ENCODE results near the gene IPO5. TPM values are rescaled to one million over a fixed set of nuclear protein-coding genes. Genes with fewer than 3 reads are reported as not detected.

Gene IPO5
- polyA plus RNA-seq, 3 donors: 17.5 to 21.6 (median 20.7) TPM

DNA sequence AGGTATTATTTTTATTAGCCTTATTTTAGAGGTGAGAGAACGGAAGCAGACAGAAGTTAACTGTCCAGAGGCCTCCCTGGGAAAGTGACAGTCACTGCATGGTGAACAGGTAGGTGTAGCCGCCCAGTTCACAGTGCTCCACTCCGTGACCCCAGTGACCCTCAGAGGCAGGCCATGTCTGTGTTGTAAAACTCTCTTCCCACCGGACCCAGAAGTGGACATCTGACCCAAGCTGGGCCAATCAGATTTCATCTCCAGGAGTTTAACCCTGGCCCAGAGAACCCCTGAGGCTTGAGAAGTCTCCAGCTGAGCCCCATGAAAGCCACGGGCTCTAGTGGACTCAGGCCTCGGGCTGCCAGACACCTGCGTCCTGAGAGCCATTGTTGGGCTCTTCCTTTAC is 105.8 kb downstream of the IPO5 start:
- Histone ChIP-seq H4K20me1 (ENCODE audit: insufficient read depth, low read length) (no peaks in the 10 kb centered on the region), H3K4me1 (ENCODE audit: control insufficient read depth in 1 of 2, insufficient read depth in 2 of 2, low read length in 2 of 2) (no peaks in the 10 kb centered on the region), H3K79me2 (ENCODE audit: insufficient read depth, low read length) (no peaks in the 10 kb centered on the region), H3K4me3 (replicated peaks in 1 of 3; ENCODE audit: low read depth in 2 of 3, low read length in 3 of 3) (no peak overlapping the region), H3K36me3 (replicated peaks in 1 of 2; ENCODE audit: control insufficient read depth in 1 of 2, insufficient read depth in 2 of 2, low read length in 2 of 2) (no peaks in the 10 kb centered on the region), H3K27ac (ENCODE audit: low read depth in 1 of 2, low read length in 2 of 2) (no peak overlapping the region), H3K4me2 (replicated peaks; ENCODE audit: extremely low read depth, low read length, poor library complexity, severe bottlenecking) (no peak overlapping the region), H3K27me3 (ENCODE audit: control insufficient read depth in 2 of 2, insufficient read depth in 2 of 2, low read length in 2 of 2) (no peaks in the 10 kb centered on the region), H3K9me3 (replicated peaks in 1 of 2; ENCODE audit: control insufficient read depth in 1 of 2, insufficient read depth in 1 of 2, low read length in 2 of 2) (no peaks in the 10 kb centered on the region), H2AFZ (ENCODE audit: insufficient read depth, low read depth, low read length, poor library complexity, severe bottlenecking) (no peak overlapping the region), H3K9ac (ENCODE audit: insufficient read depth, low read length, poor library complexity, severe bottlenecking) (no peak overlapping the region)
- Mint-ChIP-seq H3K4me1 (no peaks in the 10 kb centered on the region), H3K9me3 (peaks cover 0 to 3% (median 2%) of the 10 kb centered on the region in 7 donors), H3K36me3 (no peaks in the 10 kb centered on the region), H3K27ac (no peak overlapping the region), H3K4me3 (no peak overlapping the region), H3K27me3 (ENCODE audit: low read depth in 3 of 3) (peaks cover 0 to 5% (median 3%) of the 10 kb centered on the region in 3 donors)
- no peak for DNase-seq
- TF ChIP-seq, protein P1, sequence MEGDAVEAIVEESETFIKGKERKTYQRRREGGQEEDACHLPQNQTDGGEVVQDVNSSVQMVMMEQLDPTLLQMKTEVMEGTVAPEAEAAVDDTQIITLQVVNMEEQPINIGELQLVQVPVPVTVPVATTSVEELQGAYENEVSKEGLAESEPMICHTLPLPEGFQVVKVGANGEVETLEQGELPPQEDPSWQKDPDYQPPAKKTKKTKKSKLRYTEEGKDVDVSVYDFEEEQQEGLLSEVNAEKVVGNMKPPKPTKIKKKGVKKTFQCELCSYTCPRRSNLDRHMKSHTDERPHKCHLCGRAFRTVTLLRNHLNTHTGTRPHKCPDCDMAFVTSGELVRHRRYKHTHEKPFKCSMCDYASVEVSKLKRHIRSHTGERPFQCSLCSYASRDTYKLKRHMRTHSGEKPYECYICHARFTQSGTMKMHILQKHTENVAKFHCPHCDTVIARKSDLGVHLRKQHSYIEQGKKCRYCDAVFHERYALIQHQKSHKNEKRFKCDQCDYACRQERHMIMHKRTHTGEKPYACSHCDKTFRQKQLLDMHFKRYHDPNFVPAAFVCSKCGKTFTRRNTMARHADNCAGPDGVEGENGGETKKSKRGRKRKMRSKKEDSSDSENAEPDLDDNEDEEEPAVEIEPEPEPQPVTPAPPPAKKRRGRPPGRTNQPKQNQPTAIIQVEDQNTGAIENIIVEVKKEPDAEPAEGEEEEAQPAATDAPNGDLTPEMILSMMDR (IDR thresholded peaks at IDR 0.05): no peak
- intact Hi-C loops (cut with micrococcal nuclease): no loop called here
- WGBS (ENCODE audit: insufficient coverage): 94% methylated on average over 7 of the region's 7 CpGs

DNA sequence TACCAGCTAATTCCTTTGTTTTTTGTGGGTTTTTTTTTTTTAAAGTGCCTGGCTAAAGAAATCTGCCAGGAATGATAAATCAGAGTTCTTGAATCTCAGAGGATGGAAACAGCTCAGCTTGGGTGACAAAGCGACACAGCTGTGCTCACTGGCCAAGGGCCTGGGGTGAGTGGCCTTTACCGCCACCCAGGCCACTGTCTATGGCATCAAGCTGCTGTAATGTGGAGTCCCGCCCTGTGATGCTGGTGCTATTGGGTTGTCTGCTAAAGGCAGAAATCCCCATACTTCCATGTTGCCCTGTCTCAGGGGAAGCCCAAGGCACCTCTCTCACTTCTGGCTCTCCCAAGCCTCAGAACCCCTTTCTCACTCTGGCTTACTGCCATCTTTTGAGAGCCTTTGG is 106.8 kb downstream of the IPO5 start:
- TF ChIP-seq, protein P1 (IDR thresholded peaks at IDR 0.05): no peak
- 100% methylated on average over 2 of the region's 3 CpGs for WGBS (ENCODE audit: insufficient coverage)
- H3K9me3 ChIP-seq (replicated peaks in 1 of 2; ENCODE audit: control insufficient read depth in 1 of 2, insufficient read depth in 1 of 2, low read length in 2 of 2): no peaks in the 10 kb centered on the region
- H2AFZ ChIP-seq (ENCODE audit: insufficient read depth, low read depth, low read length, poor library complexity, severe bottlenecking): no peak overlapping the region
- H3K4me3 ChIP-seq (replicated peaks in 1 of 3; ENCODE audit: low read depth in 2 of 3, low read length in 3 of 3): no peak overlapping the region
- no peaks in the 10 kb centered on the region for H3K36me3 Mint-ChIP-seq
- H3K36me3 ChIP-seq (replicated peaks in 1 of 2; ENCODE audit: control insufficient read depth in 1 of 2, insufficient read depth in 2 of 2, low read length in 2 of 2): no peaks in the 10 kb centered on the region
- H3K4me1 ChIP-seq (ENCODE audit: control insufficient read depth in 1 of 2, insufficient read depth in 2 of 2, low read length in 2 of 2): no peaks in the 10 kb centered on the region
- H3K79me2 ChIP-seq (ENCODE audit: insufficient read depth, low read length): no peaks in the 10 kb centered on the region
- no peaks in the 10 kb centered on the region for H3K27me3 ChIP-seq (ENCODE audit: control insufficient read depth in 2 of 2, insufficient read depth in 2 of 2, low read length in 2 of 2)
- H3K27ac Mint-ChIP-seq: no peak overlapping the region
- peaks cover 0 to 5% (median 3%) of the 10 kb centered on the region in 3 donors for H3K27me3 Mint-ChIP-seq (ENCODE audit: low read depth in 3 of 3)
- no peaks in the 10 kb centered on the region for H3K4me1 Mint-ChIP-seq
- intact Hi-C loops (cut with micrococcal nuclease): no loop called here
- H3K9me3 Mint-ChIP-seq: peaks cover 0 to 2% (median 0%) of the 10 kb centered on the region in 7 donors
- no peak overlapping the region for H3K27ac ChIP-seq (ENCODE audit: low read depth in 1 of 2, low read length in 2 of 2)
- no peak overlapping the region for H3K9ac ChIP-seq (ENCODE audit: insufficient read depth, low read length, poor library complexity, severe bottlenecking)
- no peak for DNase-seq
- H4K20me1 ChIP-seq (ENCODE audit: insufficient read depth, low read length): no peaks in the 10 kb centered on the region
- no peak overlapping the region for H3K4me2 ChIP-seq (replicated peaks; ENCODE audit: extremely low read depth, low read length, poor library complexity, severe bottlenecking)
- H3K4me3 Mint-ChIP-seq: no peak overlapping the region
